T-helper 2 cell treated with Interferon-gamma antibody and Interleukin-4, amounts not matched to agents 100 ng/mL and 5 ng/mL, for 36 hours (primary cell): ENCODE results near the gene OR7A17. TPM values are rescaled to one million over a fixed set of nuclear protein-coding genes. Genes with fewer than 3 reads are reported as not detected.

Experiments
- intact Hi-C: fragments of 100-400 bp; cut with micrococcal nuclease; formaldehyde crosslinking; loops from one replicate; pipeline ENCODE4 v1.15.1; 2023
- total RNA-seq: library from RNA; stranded (reverse); gene quantifications from 2 replicates; pipeline ENCODE4 v1.2.3, GENCODE V29; 2022

The OR7A17 gene
- total RNA-seq = not detected in 2 replicates

GRCh38 chr19:14886032-14886431 is at the start of gene OR7A17:
Gene OR7A17 (minus strand): TSS chr19:14886132. CDS start chr19:14881355, 4,777 bp downstream.
- intact Hi-C loops = loop anchor here (5.0 kb wide), 1 partner anchor 314 kb away; the partner anchor contains the start of gene NDUFB7

- intact Hi-C loops = no loop called here
Observed at GRCh38 chr19:14933506-14933905, 47.6 kb upstream of the OR7A17 start.

GRCh38 chr19:14916848-14917247 is 30.9 kb upstream of the OR7A17 start:
- intact Hi-C loops = no loop called here

- intact Hi-C loops = no loop called here
Observed at GRCh38 chr19:14915116-14915515, 29.2 kb upstream of the OR7A17 start.

- intact Hi-C loops = no loop called here
Observed at GRCh38 chr19:14906711-14907110, 20.8 kb upstream of the OR7A17 start.

GRCh38 chr19:14901675-14902260 is 15.8 kb upstream of the OR7A17 start:
- intact Hi-C loops = no loop called here

- intact Hi-C loops = no loop called here
Observed at GRCh38 chr19:14890643-14891379, 4.9 kb upstream of the OR7A17 start.

GRCh38 chr19:14889994-14890642 is 4.2 kb upstream of the OR7A17 start:
- intact Hi-C loops = loop anchor here (5.0 kb wide), 1 partner anchor 318 kb away; the partner anchor contains the start of gene NDUFB7

GRCh38 chr19:14871619-14872230 is 14.2 kb downstream of the OR7A17 start:
- intact Hi-C loops = no loop called here

GRCh38 chr19:14868497-14868896 is 17.4 kb downstream of the OR7A17 start:
- intact Hi-C loops = no loop called here

GRCh38 chr19:14848822-14849221 is 37.1 kb downstream of the OR7A17 start, which contains the start of gene OR7A10:
Gene OR7A10 (minus strand): TSS chr19:14848922. CDS start chr19:14841877, 7,045 bp downstream.
- intact Hi-C loops = no loop called here

GRCh38 chr19:14843578-14843977 is 42.4 kb downstream of the OR7A17 start:
- intact Hi-C loops = no loop called here

GRCh38 chr19:14843169-14843568 is 42.8 kb downstream of the OR7A17 start:
- intact Hi-C loops = no loop called here

GRCh38 chr19:14840206-14840605 is 45.7 kb downstream of the OR7A17 start:
- intact Hi-C loops = no loop called here

GRCh38 chr19:14837391-14837790 is 48.5 kb downstream of the OR7A17 start:
- intact Hi-C loops = no loop called here

GRCh38 chr19:14835011-14835410 is 50.9 kb downstream of the OR7A17 start, which contains the start of the genes OR7A5 and OR7C1:
Gene OR7A5 (minus strand): TSS chr19:14835185. CDS start chr19:14828241, 6,944 bp downstream.
Gene OR7C1 (minus strand): TSS chr19:14835185. CDS start chr19:14800136, 35,049 bp downstream.
- intact Hi-C loops = no loop called here

- intact Hi-C loops = no loop called here
Observed at GRCh38 chr19:14830702-14831101, 55.2 kb downstream of the OR7A17 start.
